Esophagus muscularis mucosa (tissue), 3 donors: Measurements from ENCODE around the gene INSC.

Source experiments
- CTCF ChIP-seq, 3 experiments: fragments of 200-600 bp in 2 of 3; fragments of 450-650 bp in 1 of 3; sonication (generic) in 2 of 3; IDR thresholded peaks; one replicate each; pipeline ENCODE4 v1.5.1; 2017 to 2019; ENCODE audit warnings: antibody characterized with exemption in 3 of 3, mild to moderate bottlenecking in 2 of 3, moderate library complexity in 1 of 3
- POLR2AphosphoS5 ChIP-seq, 2 donors: sonication (generic); formaldehyde crosslinking; IDR thresholded peaks; one replicate each; pipeline ENCODE4 v1.6.1; 2017; ENCODE audit warnings: antibody characterized with exemption in 2 of 2

- TF ChIP-seq POLR2AphosphoS5 (IDR thresholded peaks at IDR 0.05): no peak
- no peak for TF ChIP-seq CTCF (IDR thresholded peaks at IDR 0.05)
These were observed 160.4 kb downstream of the INSC start for GRCh38 chr11:15275141-15275540.
